IPS-18c (cell line): ENCODE results near the gene NUDT9.
"Not testable (repeated sequence)": the region's sequence is repeated elsewhere in the genome, so short reads cannot be mapped to it uniquely, and the experiment has no call there.

Experiments
- H3K4me3 ChIP-seq: 2 replicates; pipeline ENCODE4 v1.7.0; 2013; ENCODE audit warnings: low read depth, mild to moderate bottlenecking, low read length, moderate library complexity; ENCODE audit not compliant: insufficient read depth
- H3K9me3 ChIP-seq: one replicate; pipeline ENCODE4 v1.6.1; 2013; ENCODE audit warnings: mild to moderate bottlenecking, low read length, moderate library complexity; ENCODE audit not compliant: control insufficient read depth, insufficient read depth

NUDT9 gene

DNA sequence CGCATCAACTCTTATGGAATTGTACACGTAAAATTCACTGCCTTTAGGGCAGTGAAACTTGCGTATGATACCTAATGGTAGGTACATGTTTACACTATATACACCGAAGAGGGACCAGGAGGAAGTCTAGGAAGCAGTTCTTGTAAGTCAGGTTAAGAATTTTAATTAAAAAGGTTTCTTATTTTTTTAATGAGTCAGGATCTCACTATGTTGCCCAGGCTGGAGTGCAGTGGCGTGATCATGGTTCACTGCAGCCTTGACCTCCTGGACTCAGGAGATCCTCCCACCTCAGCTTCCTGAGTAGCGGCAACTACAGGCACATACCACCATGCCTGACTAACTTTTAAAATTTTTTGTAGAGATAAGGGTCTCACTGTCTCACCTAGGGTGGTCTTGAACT is 6.6 kb downstream of the NUDT9 start:
- Histone ChIP-seq H3K9me3 (no peaks in the 10 kb centered on the region), H3K4me3 (no peak overlapping the region)

DNA sequence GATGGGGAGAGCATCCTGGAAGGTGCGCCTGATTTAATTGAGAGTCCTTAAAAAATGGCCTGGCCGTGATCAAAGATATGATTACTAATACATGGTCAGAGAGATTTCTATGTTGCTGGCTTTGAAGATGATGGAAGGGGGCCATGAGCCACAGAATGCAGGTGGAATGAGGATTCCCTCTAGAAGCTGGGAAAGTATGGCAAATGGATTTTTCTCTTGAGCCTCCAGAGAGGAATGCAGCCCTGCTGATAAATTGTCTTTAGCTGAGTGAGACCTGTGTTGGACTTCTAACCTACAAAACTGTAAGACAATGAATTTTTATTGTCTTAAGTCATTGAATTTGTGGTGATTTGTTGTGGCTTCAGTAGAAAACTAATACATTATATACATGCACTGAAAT is 7.7 kb downstream of the NUDT9 start:
- Histone ChIP-seq H3K9me3 (no peaks in the 10 kb centered on the region), H3K4me3 (no peak overlapping the region)

DNA sequence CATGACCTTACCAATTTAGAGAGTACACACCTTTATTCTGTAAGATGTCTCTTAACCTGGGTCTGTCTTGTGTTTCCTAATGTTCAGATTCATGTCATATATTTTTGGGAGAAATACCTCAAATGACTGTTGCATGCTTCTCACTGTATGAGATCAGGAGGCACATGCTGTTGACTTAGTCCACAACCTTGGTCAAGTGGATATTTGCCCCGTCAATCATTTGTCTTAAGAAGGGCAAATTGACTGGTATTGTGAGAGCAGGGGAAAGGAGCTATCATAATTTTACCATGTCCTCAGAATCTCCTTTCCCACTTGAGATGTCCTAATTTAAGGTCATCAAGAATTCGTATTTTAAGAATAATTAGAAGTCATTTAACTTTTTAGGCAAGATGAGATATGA is 11.0 kb downstream of the NUDT9 start:
- H3K9me3 ChIP-seq = no peaks in the 10 kb centered on the region
- no peak overlapping the region for H3K4me3 ChIP-seq

DNA sequence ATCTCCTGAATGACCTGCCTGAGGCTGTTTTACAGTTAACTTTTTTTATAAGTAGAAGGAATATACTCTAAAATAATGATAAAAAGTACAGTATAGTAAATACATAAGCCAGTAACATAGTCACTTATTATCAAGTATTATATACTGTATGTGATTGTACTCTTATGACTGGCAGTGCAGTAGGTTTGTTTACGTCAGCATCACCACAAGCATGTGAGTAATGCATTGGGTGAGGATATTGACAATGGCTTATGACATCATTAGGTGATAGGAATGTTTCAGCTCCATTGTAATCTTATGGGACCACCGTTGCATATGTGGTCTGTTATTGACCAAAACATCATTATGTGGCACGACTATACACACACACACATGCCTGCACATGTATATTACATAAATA is 20.5 kb downstream of the NUDT9 start:
- no peaks in the 10 kb centered on the region for H3K9me3 ChIP-seq
- no peak overlapping the region for H3K4me3 ChIP-seq

DNA sequence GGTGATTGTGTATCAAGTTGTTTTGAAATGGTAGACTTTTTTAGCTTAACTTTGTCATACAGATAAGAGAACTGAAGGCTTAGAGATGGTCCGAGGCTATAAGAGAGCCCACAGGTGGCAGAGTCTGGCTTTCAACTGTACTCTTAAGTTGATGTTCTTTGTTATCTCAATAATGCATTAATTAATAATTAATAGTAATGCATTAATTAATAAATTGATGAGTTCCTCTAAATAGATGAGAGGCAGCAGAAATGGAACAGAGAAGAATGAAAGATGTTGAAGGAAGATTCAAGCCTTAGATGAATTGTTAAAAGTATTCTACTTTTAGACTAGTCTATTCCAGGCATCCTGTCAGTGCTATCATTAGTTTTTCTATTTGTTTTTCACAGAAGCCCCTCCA is 22.4 kb downstream of the NUDT9 start:
- H3K4me3 ChIP-seq = no peak overlapping the region

DNA sequence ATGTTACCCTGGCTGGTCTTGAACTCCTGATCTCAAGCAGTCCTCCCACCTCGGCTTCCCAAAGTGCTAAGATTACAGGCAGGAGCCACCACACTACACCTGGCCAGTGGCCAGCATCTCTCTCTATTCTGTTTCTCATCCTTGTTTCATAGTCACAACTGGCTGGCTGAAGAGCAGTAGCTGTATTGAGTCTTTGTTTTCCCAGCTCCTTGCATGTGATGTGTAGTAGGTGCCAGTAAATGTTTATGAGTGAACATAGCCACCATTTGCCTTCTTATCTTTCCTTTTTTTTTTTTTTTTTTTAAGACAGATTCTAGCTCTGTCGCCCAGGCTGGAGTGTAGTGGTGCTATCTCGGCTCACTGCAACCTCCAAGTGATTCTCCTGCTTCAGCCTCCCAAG is 23.6 kb downstream of the NUDT9 start:
- Histone ChIP-seq H3K9me3 (peaks cover 2% of the 10 kb centered on the region), H3K4me3 (no peak overlapping the region)

More for the DNA sequence above, 22.4 kb downstream of the NUDT9 start:
- peaks cover 2% of the 10 kb centered on the region for H3K9me3 ChIP-seq

DNA sequence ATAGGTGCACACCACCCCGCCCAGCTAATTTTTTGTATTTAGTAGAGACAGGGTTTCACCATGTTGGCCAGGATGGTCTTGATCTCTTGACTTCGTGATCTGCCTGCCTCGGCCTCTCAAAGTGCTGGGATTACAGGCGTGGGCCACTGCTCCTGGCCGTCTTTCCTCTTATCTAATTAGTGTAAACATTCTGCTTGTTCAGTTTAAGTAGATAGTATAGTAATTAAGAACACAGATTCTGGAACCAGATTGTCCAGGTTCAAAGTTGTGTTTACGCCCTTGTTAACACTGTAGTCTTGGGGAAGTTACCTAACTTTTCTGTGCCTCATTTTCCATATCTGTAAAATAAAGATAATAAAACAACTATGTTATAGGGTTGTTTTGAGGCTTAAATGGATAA is 24.0 kb downstream of the NUDT9 start:
- H3K9me3 ChIP-seq, H3K4me3 ChIP-seq: not testable (repeated sequence)

DNA sequence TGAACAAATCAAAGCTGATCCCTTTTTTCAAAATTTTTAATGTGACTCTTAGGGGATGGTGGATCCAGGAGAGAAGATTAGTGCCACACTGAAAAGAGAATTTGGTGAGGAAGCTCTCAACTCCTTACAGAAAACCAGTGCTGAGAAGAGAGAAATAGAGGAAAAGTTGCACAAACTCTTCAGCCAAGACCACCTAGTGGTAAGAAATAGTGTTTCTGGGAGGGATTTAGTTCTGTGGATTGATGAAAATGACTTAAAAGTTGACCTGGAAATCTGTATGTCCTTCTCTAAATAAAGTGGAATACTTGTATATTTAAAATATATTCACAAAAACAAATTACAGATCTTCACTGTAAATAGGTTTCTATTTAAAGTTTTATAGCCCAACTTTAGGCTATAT is 29.2 kb downstream of the NUDT9 start:
- H3K9me3 ChIP-seq = peaks cover 2% of the 10 kb centered on the region

DNA sequence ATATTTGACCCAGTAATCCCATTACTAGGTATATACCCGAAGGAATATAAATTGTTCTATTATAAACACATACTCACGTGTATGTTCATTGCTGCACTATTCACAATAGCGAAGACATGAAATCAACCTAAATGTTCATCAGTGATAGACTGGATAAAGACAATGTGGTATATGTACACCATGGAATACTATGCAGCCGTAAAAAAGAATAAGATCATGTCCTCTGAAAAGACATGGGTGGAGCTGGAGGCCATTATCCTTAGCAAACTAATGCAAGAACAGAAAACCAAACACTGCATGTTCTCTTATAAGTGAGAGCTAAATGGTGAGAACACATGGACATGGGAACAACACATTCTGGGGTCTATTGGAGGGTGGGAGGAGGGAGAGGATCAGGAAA is 36.5 kb downstream of the NUDT9 start:
- H3K9me3 ChIP-seq = no peaks in the 10 kb centered on the region
- H3K4me3 ChIP-seq = no peak overlapping the region

More for the DNA sequence above, 29.2 kb downstream of the NUDT9 start:
- H3K4me3 ChIP-seq = no peak overlapping the region

DNA sequence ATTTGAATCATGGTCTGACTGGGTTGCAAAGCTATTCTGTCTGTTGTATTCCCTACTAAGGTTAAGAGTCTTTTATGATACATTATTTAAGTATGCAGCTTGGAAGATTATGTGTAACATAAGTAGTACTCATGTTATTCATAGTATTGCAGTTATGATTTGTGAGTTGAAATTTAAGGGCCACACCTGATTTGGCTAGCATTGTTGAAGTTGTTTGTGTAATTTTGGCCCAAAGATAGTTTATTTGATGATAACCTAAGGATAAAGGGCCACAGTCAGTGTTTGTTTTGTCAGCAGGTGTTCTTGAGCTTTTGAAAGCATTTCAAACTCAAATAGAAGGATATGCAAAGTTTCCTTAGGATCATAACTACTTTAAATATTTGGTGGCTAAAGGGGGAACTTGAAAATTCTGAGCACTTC is 38.9 kb downstream of the NUDT9 start:
- Histone ChIP-seq H3K9me3 (no peaks in the 10 kb centered on the region), H3K4me3 (no peak overlapping the region)

DNA sequence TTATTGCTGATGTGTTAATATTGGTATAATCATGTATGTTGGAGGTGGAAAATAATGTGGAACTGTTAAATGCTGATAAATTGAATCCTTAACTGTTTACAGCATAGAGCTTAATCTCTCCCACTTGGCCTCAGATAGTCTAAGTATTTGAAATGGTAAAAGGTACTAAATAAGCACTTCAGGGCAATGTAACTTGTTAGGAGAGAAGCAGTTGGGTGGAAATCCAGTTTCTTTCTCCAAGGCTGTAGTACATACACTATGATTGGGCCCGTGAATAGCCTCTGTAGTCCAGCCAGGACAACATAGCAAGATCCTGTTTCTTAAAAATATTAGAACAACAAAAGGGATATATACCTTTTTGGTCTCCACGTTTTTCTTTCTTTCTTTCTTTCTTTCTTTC is 39.7 kb downstream of the NUDT9 start:
- no peak overlapping the region for H3K4me3 ChIP-seq
- H3K9me3 ChIP-seq = no peaks in the 10 kb centered on the region

DNA sequence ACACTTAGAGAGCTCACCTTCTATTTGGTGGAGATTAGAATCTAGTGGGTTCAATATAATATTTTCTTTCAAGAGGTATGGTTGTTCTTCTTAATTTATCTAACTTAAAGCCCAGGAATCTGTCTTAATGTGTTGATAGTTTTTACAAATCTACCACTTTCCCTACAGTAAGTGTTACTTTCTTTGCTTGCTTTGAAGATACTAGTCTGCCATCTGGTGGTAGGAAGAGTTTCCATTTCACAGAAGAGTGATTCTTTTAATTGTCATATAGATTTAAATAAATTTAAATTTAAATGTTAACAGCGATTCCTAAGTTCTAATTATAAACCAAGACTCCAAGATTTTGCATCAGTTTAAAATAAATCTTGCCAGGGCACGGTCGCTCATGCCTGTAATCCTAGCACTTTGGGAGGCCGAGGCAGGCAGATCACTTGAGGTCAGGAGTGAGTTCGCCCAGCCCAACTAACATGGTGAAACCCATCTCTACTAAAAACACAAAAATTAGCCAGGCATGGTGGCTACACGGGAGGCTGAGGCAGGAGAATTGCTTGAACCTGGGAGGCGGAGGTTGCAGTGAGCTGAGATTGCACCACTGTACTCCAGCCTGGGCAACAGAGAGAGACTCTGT is 43.5 kb downstream of the NUDT9 start:
- no peak overlapping the region for H3K4me3 ChIP-seq
- no peaks in the 10 kb centered on the region for H3K9me3 ChIP-seq

DNA sequence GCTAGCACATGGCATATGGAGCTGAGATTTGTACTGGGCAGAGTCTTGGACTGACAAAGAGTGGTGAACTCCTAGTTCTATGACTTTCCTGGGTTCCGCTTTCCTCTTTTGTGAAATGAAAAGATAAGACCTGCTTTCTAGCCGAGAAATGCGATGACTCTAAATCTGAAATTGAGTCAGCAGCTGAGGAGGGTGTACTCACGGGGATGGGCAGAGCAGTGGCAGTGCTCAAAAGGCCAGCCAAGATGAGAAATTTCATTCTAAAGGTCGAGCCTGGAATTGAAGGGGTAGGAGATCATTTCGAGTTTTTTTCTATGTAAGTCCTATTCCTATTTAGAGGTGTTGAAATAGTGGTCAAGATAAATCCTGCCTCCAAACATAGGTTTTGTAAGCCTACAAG is 47.0 kb downstream of the NUDT9 start:
- Histone ChIP-seq H3K4me3 (no peak overlapping the region), H3K9me3 (no peaks in the 10 kb centered on the region)

DNA sequence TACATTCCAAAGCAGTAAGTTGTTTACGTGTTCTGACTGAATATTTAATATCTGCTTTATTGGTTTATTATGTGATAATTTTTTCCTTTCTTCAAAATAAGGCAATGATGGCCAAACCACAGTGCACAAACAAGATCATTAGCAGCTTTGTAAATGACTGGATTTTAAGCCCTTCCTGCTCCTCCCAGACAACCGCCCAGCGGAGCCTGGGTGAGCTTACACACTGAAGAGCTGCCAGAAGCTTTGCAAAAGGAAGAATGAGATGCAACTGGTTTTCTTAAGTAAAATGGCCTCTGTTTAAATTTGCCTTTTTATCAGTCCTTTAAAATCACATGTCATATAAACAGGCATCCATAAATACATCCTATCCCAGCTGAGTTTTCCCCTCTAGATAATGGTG is 54.6 kb downstream of the NUDT9 start:
- Histone ChIP-seq H3K4me3 (no peak overlapping the region), H3K9me3 (no peaks in the 10 kb centered on the region)

DNA sequence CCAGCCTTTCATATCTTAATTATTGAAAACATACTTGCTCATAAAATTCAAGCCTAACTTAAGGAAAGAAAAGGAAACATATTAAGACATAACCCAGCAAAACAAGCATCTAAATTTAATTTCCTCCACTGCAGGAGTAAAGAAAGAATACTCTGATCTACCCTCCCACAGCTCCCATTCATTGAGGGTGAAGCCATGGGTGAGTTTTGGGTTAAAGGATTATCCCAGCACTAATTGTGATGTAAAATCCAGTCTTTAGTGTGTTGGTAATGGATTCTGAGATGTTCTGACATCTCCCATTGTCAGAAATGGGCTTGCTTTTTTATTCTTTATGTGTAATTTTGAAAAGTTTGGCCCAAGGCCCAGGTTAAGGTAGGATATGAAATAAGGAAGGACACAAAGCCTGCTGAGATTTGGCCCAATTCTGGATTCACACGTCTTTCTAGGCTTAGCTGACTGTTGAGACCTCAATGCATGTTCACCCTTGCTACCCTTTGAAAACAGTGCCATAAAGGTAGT is 56.4 kb downstream of the NUDT9 start:
- Histone ChIP-seq H3K9me3 (no peaks in the 10 kb centered on the region), H3K4me3 (no peak overlapping the region)

DNA sequence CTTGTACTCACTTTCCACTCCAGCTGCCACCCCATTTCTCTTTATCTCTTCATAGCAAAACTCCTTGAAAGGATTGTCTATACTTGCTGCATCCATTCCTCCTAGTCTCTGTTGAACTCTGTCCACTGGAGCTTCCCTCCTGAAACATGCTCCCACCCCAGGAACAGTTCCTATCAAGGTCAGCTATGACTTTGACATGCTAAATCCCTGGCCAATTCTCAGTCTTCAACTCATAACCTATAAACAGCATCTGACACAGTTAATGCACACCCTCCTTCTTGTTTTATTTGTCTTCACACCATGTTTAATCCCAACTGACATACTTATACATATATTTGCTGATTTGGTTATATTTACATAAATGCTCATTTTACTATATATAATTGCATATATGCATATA is 59.0 kb downstream of the NUDT9 start:
- H3K4me3 ChIP-seq = no peak overlapping the region

DNA sequence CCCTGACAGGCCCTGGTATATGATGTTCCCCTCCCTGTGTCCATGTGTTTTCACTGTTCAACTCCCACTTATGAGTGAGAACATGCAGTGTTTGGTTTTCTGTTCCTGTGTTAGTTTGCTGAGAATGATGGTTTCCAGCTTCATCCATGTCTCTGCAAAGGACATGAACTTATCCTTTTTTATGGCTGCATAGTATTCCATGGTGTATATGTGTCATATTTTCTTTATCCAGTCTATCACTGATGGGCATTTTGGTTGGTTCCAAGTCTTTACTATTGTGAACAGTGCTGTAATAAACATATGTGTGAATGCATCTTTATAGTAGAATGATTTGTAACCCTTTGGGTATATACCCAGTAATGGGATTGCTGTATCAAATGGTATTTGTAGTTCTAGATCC is 60.9 kb downstream of the NUDT9 start:
- H3K9me3 ChIP-seq, H3K4me3 ChIP-seq: not testable (repeated sequence)

More for the DNA sequence above, 59.0 kb downstream of the NUDT9 start:
- H3K9me3 ChIP-seq = no peaks in the 10 kb centered on the region

DNA sequence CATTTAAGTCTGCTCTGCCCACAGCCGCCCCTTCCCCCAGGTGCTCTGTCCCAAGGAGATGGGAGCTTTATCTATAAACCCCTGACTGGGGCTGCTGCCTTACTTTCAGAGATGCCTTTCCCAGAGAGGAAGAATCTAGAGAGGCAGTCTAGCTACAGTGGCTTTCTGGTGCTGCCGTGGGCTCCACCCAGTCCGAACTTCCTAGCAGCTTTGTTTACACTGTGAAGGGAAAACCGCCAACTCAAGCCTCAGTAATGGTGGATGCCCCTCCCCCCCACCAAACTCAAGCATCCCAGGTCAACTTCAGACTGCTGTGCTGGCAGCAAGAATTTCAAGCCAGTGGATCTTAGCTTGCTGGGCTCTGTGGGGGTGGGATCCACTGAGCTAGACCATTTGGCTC is 66.3 kb downstream of the NUDT9 start:
- not testable (repeated sequence) for H3K4me3 ChIP-seq

DNA sequence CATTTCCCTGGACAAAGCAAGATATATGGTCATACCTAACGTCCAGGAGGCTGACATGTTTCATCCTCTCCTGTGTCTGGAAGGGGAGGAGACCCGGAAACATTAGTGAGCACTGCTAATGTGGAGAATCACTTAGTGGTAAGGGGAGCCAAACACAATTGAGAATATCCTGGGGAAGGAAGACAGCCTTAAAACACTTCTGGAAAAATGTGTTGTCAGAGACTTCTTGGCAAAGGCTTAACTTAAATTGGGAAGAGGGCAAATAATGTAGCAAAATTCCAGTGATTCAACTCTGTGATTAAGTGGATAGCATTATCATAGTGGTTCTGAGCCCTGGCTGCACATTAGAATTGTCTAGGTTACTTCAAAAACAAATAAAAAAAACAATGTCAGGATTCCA is 67.3 kb downstream of the NUDT9 start:
- H3K4me3 ChIP-seq = no peak overlapping the region
- H3K9me3 ChIP-seq = peaks cover 7% of the 10 kb centered on the region

More for the DNA sequence above, 66.3 kb downstream of the NUDT9 start:
- H3K9me3 ChIP-seq = not testable (repeated sequence)
